CD4-positive, alpha-beta T cell treated with Interleukin-6 at 100 ng/mL for 8 hours (primary cell): ENCODE results near the gene NRTN.
"Not testable (repeated sequence)": the region's sequence is repeated elsewhere in the genome, so short reads cannot be mapped to it uniquely, and the experiment has no call there.

ENCODE experiments used
- DNase-seq: peaks from one replicate; pipeline ENCODE4 v3.0.0-alpha.2; 2020; ENCODE audit warnings: mixed read lengths, low spot score

Gene NRTN

DNA sequence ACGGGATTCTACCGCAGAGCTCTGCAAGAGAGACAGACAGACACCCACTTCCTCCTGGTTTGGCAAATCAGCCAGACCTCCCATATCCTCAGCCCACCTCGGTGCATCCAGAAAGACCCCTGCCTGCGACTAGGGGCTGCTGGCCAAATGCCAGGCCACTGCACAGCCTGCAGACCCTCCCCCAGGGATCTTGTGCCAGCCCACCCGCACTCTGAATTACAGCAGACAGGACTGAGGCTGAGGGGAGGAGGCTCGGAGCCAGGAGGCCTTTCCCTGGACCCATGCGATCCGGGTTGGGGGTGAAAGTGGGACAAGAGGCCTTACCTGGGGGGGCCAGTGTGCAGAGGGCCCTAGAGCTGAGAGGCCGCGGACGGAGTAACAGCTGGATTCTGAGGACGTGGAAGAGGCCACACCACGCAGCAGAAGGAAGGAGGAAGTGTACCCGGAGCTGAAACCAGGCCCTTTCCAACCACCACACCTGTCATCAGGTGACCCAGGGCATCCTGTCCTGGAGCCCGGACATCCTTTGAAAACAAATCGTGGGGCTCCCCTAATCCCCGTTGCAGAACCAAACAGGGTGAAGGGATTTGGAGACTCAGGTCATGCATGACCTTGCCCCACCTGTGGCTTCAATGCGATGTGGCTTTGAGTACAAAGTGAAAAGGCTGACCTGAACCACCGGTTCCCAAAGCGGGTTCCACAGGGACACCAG lies 33.6 kb downstream of the NRTN start:
- no peak for DNase-seq

DNA sequence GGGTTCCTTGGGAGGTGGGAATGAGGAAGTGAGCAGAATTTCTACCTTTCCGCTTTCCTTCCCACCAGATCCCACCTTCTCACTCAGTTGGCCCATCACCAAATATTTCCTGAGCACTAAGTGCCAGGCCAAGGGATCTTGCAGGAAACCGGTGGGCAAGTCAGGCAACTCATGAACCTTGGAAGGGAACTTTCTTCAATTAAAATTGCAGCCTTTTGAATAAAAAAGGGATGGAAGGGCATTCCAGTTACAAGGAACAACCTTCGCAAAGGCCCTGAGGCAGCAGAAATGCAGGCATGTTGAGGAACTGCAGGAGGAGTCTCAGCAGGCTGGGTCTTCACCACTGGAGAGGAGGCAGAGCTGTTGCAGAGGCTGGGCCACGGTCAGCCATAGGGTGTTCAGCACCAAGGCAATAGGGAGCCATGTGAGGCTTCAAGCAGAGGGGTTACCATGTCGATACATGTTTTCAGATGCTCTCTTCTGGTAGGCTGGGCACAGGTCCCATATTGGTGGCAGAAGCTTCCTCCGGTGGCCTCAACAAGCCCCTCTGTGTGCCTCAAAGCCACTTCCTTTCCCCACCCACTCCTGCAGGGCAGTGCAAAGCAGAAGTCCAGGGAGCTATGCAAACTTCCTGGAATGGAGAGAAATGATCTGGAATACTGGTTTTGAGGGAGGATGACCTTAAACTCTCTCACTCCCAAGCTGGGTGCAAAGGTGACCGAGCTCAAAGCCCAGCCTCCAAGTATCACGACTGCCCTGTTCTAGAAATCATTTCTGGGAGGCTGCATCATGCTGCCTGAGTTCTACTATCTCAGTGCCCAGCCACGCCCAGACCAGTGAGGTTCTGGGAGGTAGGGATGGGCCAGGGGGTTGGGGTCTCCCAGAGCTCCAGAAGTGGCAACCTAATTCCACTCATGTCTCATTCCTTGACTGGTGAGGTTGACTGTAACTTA lies 34.5 kb downstream of the NRTN start, which contains the start of gene FUT6:
Gene FUT6 (minus strand): TSS at position 638 of the 953 bp plus-strand sequence. CDS start 7,135 bp downstream, outside the sequence.
- no peak for DNase-seq

DNA sequence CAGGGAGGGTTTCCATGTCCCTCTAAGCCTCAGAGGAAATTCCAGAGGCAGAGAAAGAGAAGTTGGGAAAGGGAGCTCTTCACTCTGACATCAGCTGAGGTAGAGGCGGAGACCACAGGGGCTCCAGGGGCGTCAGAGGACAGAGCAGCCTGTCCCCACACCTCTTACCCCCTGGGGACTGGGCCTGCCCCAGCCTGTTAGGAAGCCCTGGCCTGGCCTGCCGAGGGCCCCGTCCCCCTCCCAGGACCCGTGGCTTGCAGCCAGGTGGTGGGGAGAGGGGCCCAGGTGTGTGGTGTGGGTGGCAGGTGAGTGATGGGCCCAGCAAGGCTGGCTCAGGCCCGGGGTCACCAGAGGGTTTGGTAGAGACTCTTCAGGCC lies 36.9 kb downstream of the NRTN start:
- not testable (repeated sequence) for DNase-seq

DNA sequence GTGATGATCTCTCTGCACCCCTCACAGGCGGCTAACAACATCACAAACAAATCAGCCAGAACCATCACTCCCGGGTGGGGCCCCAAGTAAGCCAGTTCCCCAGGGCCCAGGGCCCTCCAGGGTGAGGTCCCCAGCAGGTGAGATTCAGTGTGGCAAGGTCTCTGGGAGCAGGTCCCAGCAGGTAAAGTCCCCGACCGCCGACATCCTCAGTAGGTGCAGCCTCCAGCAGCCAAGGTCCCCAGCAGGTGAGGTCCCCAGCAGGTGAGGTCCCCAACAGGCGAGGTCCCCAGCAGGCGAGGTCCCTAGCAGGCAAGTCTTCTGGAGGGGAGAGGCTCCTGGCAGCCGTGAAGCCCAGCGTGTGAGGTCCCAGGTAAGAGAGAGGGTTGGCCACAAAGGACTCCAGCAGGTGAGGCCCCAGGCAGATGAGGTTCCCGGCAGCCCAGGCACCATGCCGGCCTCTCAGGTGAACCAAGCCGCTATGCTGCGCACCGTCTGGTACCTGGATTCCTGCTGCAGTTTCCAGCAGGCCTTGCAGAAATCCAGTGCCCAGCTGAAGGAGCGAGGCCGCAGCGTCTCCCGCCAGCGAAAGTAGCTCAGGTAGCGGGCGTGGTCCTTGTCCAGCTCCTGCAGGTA lies 38.5 kb downstream of the NRTN start:
- no peak for DNase-seq

- no peak for DNase-seq
Observed at GRCh38 chr19:5844456-5845433, 39.9 kb downstream of the NRTN start.

DNA sequence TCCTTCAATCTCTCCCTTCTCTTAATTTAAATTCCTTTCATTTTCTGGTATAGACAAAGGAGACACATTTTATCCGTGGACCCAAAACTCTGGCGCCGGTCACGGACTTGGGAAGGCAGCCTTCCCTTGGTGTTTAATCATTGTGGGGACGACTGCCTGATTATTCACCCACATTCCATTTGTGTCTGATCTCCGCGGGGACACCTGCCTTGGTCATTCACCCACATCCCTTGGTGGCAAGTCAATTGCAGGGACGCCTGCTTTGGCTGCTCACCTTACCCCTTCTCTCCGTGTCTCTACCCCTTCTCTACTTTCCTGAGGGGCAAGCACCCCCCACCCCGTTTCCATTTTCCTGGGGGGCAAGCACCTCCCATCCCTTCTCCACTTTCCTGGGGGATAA lies 43.0 kb downstream of the NRTN start:
- not testable (repeated sequence) for DNase-seq

DNA sequence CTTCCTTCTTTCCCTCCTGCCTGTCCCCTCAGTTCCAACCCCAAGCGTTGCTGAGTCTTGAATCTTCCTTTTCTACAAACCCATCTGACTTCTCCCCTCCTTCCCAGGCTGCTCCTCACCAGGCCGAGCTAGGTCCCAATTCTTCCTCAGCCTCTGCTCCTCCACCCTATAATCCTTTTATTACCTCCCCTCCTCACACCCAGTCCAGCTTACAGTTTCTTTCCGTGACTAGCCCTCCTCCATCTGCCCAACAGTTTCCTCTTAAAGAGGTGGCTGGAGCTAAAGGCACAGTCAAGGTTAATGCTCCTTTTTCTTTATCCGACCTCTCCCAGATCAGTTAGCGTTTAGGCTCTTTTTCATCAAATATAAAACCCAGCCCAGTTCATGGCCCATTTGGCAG lies 43.8 kb downstream of the NRTN start:
- not testable (repeated sequence) for DNase-seq

DNA sequence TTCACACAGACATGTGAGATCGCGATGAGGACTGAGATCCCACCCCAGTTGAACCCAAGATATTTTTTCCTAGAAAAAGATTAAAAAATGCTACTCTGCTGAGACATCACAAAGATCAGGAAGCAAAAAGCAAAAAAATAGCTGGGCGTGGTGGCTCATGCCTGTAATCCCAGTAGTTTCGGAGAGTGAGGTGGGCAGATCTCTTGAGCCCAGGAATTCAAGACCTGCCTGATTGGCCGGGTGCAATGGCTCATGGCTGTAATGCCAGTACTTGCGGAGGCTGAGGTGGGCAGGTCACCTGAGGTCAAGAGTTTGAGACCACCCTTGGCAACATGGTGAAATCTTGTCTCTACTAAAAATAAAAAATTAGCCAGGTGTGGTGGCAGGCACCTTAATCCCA lies 45.3 kb downstream of the NRTN start:
- no peak for DNase-seq

DNA sequence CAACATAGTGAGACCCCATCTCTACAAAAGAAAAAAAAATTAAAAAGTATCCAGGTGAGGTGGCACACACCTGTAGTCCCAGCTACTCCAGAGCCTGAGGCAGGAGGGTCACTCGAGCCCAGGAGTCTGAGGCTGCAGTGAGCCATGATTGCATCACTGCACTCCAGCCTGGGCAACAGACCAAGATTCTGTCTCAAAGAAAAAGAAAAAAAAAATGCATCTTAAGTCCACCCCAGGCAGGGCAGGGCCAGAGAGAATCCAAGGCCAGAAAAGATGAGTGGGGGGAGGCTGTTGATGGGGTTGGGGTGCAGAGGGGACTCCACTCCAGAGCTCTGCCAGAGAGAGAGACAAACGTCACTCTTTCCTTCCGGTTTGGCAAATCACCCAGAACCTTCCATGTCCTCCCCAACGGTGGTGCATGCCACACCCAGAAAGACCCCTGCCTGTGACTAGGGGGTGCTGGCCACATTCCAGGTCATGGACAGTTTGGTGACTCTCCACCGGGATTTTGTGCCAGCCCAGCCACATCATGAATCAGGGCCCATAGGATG lies 46.0 kb downstream of the NRTN start:
- no peak for DNase-seq

DNA sequence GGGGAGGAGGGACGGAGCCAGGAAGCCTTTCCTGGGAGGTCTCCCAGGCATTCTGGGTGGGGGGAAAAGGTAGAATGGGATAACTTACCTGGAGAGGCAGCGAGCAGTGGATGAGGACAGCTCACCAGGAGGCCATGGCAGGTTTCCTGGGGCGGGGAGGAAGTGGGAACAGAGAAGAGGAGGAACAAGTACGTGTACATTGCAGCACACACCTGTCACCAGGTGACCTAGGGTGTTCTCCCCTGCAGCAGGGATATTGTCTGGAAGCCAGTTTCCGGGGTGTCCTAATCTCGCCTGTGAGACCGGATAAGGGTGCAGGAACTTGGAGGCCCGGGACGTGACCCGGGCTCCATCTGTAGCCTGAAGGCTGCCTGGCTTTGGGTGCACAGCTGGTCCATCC lies 46.4 kb downstream of the NRTN start, which contains the start of gene FUT3:
Gene FUT3 (minus strand): TSS at position 148 of the 400 bp plus-strand sequence.
- DNase-seq: no peak

GRCh38 chr19:5854121-5854520 lies 49.3 kb downstream of the NRTN start:
- DNase-seq: not testable (repeated sequence)

DNA sequence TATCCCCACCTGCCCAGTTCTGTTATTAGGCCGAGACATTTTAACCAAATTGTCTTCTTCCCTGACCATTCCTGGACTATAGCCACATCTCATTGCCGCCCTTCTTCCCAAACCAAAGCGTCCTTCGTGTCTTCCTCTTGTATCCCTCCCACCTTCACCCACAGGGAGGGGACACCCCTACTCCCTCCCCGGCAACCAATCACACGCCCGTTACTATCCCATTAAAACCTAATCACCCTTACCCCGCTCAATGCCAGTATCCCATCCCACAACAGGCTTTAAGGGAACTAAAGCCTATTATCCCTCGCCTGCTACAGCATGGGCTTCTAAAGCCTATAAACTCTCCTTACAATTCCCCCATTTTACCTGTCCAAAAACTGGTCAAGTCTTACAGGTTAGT lies 50.3 kb downstream of the NRTN start:
- not testable (repeated sequence) for DNase-seq

GRCh38 chr19:5857203-5858081 lies 52.6 kb downstream of the NRTN start:
- no peak for DNase-seq

- DNase-seq: no peak
Observed at GRCh38 chr19:5863030-5863665, 58.3 kb downstream of the NRTN start.

DNA sequence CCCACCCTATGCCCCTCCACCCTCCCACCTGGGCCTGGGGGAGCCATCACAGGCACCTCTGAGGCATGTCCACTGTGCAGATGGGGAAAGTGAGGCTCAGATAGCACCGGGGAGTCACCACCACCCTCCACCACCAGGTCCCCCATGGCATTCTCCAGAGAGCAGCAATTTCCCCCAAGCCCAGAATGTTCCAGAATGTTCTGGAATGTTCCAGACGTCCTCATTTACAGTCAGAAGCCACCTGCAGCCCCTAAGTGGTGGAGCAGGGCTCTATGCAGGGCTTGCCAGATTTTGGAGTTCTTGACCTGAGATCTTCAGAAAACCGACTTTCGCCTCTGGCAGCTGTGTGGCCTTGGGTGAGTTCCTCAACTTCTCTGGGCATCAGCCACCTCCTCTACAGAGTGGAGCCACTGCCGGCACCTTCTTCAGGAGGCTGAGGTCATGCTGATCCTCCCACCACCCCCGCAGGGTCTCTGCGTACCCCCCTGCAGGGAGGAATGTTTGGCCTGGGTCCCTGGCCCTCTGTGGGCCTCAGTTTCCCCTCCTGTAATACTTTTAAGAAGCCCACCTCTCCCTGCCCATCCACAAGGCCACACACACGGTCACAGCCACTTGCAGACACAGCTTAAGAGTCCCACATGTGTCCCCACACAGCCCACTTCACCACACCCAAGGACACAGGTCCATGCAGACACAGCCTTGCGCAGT lies 59.3 kb downstream of the NRTN start:
- no peak for DNase-seq

GRCh38 chr19:5864725-5865486 lies 60.0 kb downstream of the NRTN start:
- no peak for DNase-seq

- DNase-seq: no peak
Observed at GRCh38 chr19:5865772-5866171, 60.9 kb downstream of the NRTN start.
